Measurements from ENCODE around the gene PHACTR2. TPM values are rescaled to one million over a fixed set of nuclear protein-coding genes. Genes with fewer than 3 reads are reported as not detected.

PHACTR2 gene
- total and polyA plus RNA-seq, 2 of the 13 experiments (the other 11 are each of a cell fraction or from before 2014, with no cell fraction given): 11.3 to 28.2 TPM

- TF ChIP-seq ZNF570 (CRISPR knock-in tag; IDR thresholded peaks at IDR 0.05; ENCODE audit: borderline replicate concordance) (peak; percentile 90; the same call in 1 of the 2 replicates), SIX4 (CRISPR knock-in tag; IDR thresholded peaks at IDR 0.05) (no peak), PHF20 (CRISPR knock-in tag; IDR thresholded peaks at IDR 0.05) (no peak), ZNF724P (CRISPR knock-in tag; IDR thresholded peaks at IDR 0.05; ENCODE audit: borderline replicate concordance) (no peak), MYPOP (CRISPR knock-in tag; IDR thresholded peaks at IDR 0.05) (no peak), ZNF782 (CRISPR knock-in tag; IDR thresholded peaks at IDR 0.05; ENCODE audit: borderline replicate concordance) (0 out of 2 replicates have a peak, but pooled peaks have one; percentile 84), ZNF251 (CRISPR knock-in tag; IDR thresholded peaks at IDR 0.05) (0 out of 2 replicates have a peak, but pooled peaks have one; percentile 64), FOXM1 (CRISPR knock-in tag; IDR thresholded peaks at IDR 0.05) (no peak), ZNF609 (CRISPR knock-in tag; IDR thresholded peaks at IDR 0.05; ENCODE audit: borderline replicate concordance) (0 out of 2 replicates have a peak, but pooled peaks have one; percentile 27), ZNF691 (CRISPR knock-in tag; IDR thresholded peaks at IDR 0.05; ENCODE audit: borderline replicate concordance, low read depth) (peak; percentile 80), ZNF574 (CRISPR knock-in tag; IDR thresholded peaks at IDR 0.05) (peak; percentile 15; the same call in 1 of the 2 replicates), EP300 (IDR thresholded peaks at IDR 0.05; ENCODE audit: low read depth in 2 of 2, low read length in 2 of 2) (0 out of 4 replicates have a peak, but pooled peaks of 1 of the 2 experiments have one; percentile 10), EP300 (CRISPR knock-in tag; IDR thresholded peaks at IDR 0.05; ENCODE audit: borderline replicate concordance) (no peak)
- TF ChIP-seq, protein P1, sequence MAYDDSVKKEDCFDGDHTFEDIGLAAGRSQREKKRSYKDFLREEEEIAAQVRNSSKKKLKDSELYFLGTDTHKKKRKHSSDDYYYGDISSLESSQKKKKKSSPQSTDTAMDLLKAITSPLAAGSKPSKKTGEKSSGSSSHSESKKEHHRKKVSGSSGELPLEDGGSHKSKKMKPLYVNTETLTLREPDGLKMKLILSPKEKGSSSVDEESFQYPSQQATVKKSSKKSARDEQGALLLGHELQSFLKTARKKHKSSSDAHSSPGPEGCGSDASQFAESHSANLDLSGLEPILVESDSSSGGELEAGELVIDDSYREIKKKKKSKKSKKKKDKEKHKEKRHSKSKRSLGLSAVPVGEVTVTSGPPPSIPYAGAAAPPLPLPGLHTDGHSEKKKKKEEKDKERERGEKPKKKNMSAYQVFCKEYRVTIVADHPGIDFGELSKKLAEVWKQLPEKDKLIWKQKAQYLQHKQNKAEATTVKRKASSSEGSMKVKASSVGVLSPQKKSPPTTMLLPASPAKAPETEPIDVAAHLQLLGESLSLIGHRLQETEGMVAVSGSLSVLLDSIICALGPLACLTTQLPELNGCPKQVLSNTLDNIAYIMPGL (CRISPR knock-in tag; IDR thresholded peaks at IDR 0.05; ENCODE audit: borderline replicate concordance in 1 of 2, low read depth in 1 of 2): peak in 1 of 2 experiments; percentile 60; a peak in 2 of 4 replicates
Measured at GRCh38 chr6:143746202-143747119, 68.7 kb downstream of the PHACTR2 start (continued).

All from HepG2 (cell line).